ENCODE results near the gene SBK1.
A peak's percentile ranks its signal among the peaks of the same experiment; 100 is the strongest.
"Not testable (repeated sequence)": the region's sequence is repeated elsewhere in the genome, so short reads cannot be mapped to it uniquely, and the experiment has no call there.

The SBK1 gene

GRCh38 chr16:28291651-28292626, at the start of gene SBK1:
SBK1 (plus strand) TSS chr16:28292525; CDS start chr16:28317392, 24,867 bp downstream.
- TF ChIP-seq EZH2 (IDR thresholded peaks at IDR 0.05; ENCODE audit: borderline replicate concordance, low read length) = no peak
- peak within 1 kb of the TSS; percentile 66 for H3K9ac ChIP-seq (ENCODE audit: low read length)
- no peak within 1 kb of the TSS for H3K27ac ChIP-seq (ENCODE audit: low read depth, low read length, poor library complexity, severe bottlenecking)
- H3K4me1 ChIP-seq (ENCODE audit: insufficient read depth, low read length, severe bottlenecking) = peaks cover 16% of the 10 kb centered on the region
- H3K4me2 ChIP-seq (ENCODE audit: low read length) = peak within 1 kb of the TSS; percentile 75
- no peak within 1 kb of the TSS for H2AFZ ChIP-seq (ENCODE audit: low read length)
- peak within 1 kb of the TSS; percentile 67 for H3K4me3 ChIP-seq (ENCODE audit: low read depth, low read length, poor library complexity, severe bottlenecking)
- no peaks in the 10 kb centered on the region for H3K79me2 ChIP-seq (ENCODE audit: insufficient read depth, low read length)
- H4K20me1 ChIP-seq (ENCODE audit: insufficient read depth, low read length) = no peaks in the 10 kb centered on the region
- no peaks in the 10 kb centered on the region for H3F3A ChIP-seq (ENCODE audit: insufficient read depth, low read length)
- H3K9me2 ChIP-seq (ENCODE audit: low read depth, low read length) = no peaks in the 10 kb centered on the region
- no peaks in the 10 kb centered on the region for H3K9me3 ChIP-seq (ENCODE audit: low read length)
- no peaks in the 10 kb centered on the region for H3K36me3 ChIP-seq (ENCODE audit: insufficient read depth, low read length)
- peaks cover 9% of the 10 kb centered on the region for H3K27me3 ChIP-seq (ENCODE audit: insufficient read depth, low read length)

GRCh38 chr16:28249483-28249882, 42.8 kb upstream of the SBK1 start:
- H3K9me3 ChIP-seq (ENCODE audit: low read length); H3K27me3 ChIP-seq (ENCODE audit: insufficient read depth, low read length); H3K4me3 ChIP-seq (ENCODE audit: low read depth, low read length, poor library complexity, severe bottlenecking); H3F3A ChIP-seq (ENCODE audit: insufficient read depth, low read length); H4K20me1 ChIP-seq (ENCODE audit: insufficient read depth, low read length); H3K4me1 ChIP-seq (ENCODE audit: insufficient read depth, low read length, severe bottlenecking); H3K9ac ChIP-seq (ENCODE audit: low read length); H3K27ac ChIP-seq (ENCODE audit: low read depth, low read length, poor library complexity, severe bottlenecking); H3K4me2 ChIP-seq (ENCODE audit: low read length); H3K36me3 ChIP-seq (ENCODE audit: insufficient read depth, low read length); H3K9me2 ChIP-seq (ENCODE audit: low read depth, low read length); H2AFZ ChIP-seq (ENCODE audit: low read length); H3K79me2 ChIP-seq (ENCODE audit: insufficient read depth, low read length): not testable (repeated sequence)

- Histone ChIP-seq H3K4me3 (ENCODE audit: low read depth, low read length, poor library complexity, severe bottlenecking) (no peak overlapping the region), H3K79me2 (ENCODE audit: insufficient read depth, low read length) (no peaks in the 10 kb centered on the region), H3K27me3 (ENCODE audit: insufficient read depth, low read length) (peaks cover 6% of the 10 kb centered on the region; the same call in 1 of the 2 replicates), H3K4me2 (ENCODE audit: low read length) (no peak overlapping the region), H4K20me1 (ENCODE audit: insufficient read depth, low read length) (no peaks in the 10 kb centered on the region), H3K27ac (ENCODE audit: low read depth, low read length, poor library complexity, severe bottlenecking) (no peak overlapping the region), H3K9me3 (ENCODE audit: low read length) (no peaks in the 10 kb centered on the region), H3K4me1 (ENCODE audit: insufficient read depth, low read length, severe bottlenecking) (no peaks in the 10 kb centered on the region), H3F3A (ENCODE audit: insufficient read depth, low read length) (no peaks in the 10 kb centered on the region), H3K9ac (ENCODE audit: low read length) (no peak overlapping the region), H3K36me3 (ENCODE audit: insufficient read depth, low read length) (no peaks in the 10 kb centered on the region), H3K9me2 (ENCODE audit: low read depth, low read length) (no peaks in the 10 kb centered on the region), H2AFZ (ENCODE audit: low read length) (no peak overlapping the region)
- no peak for TF ChIP-seq CTCF (IDR thresholded peaks at IDR 0.05; ENCODE audit: low read length)
- no peak for TF ChIP-seq EZH2 (IDR thresholded peaks at IDR 0.05; ENCODE audit: borderline replicate concordance, low read length)
Observed at GRCh38 chr16:28250999-28251398, 41.3 kb upstream of the SBK1 start.

GRCh38 chr16:28254158-28254557, 38.2 kb upstream of the SBK1 start:
- no peaks in the 10 kb centered on the region for H4K20me1 ChIP-seq (ENCODE audit: insufficient read depth, low read length)
- H3K9ac ChIP-seq (ENCODE audit: low read length) = no peak overlapping the region
- no peak overlapping the region for H3K27ac ChIP-seq (ENCODE audit: low read depth, low read length, poor library complexity, severe bottlenecking)
- no peaks in the 10 kb centered on the region for H3K79me2 ChIP-seq (ENCODE audit: insufficient read depth, low read length)
- H3K9me3 ChIP-seq (ENCODE audit: low read length) = no peaks in the 10 kb centered on the region
- no peaks in the 10 kb centered on the region for H3K9me2 ChIP-seq (ENCODE audit: low read depth, low read length)
- H2AFZ ChIP-seq (ENCODE audit: low read length) = no peak overlapping the region
- no peak for TF ChIP-seq EZH2 (IDR thresholded peaks at IDR 0.05; ENCODE audit: borderline replicate concordance, low read length)
- no peak for TF ChIP-seq CTCF (IDR thresholded peaks at IDR 0.05; ENCODE audit: low read length)
- H3K4me2 ChIP-seq (ENCODE audit: low read length) = no peak overlapping the region
- H3F3A ChIP-seq (ENCODE audit: insufficient read depth, low read length) = no peaks in the 10 kb centered on the region
- no peaks in the 10 kb centered on the region for H3K4me1 ChIP-seq (ENCODE audit: insufficient read depth, low read length, severe bottlenecking)
- H3K4me3 ChIP-seq (ENCODE audit: low read depth, low read length, poor library complexity, severe bottlenecking) = no peak overlapping the region
- H3K36me3 ChIP-seq (ENCODE audit: insufficient read depth, low read length) = no peaks in the 10 kb centered on the region
- H3K27me3 ChIP-seq (ENCODE audit: insufficient read depth, low read length) = peaks cover 6% of the 10 kb centered on the region; the same call in 1 of the 2 replicates
